Right lobe of liver (tissue), 6 donors: Measurements from ENCODE around the gene TMC6. TPM values are rescaled to one million over a fixed set of nuclear protein-coding genes. Genes with fewer than 3 reads are reported as not detected.

ENCODE experiments used
- ATAC-seq, 4 donors: fragments of 200-7000 bp; cut with Tn5 transposase; one replicate each; pipeline ENCODE4 v1.9.1; 2020; ENCODE audit warnings: mild to moderate bottlenecking in 4 of 4, moderate library complexity in 4 of 4
- DNase-seq, 3 donors: peaks; one replicate each; pipeline ENCODE4 v3.0.0-alpha.2; 2020
- H3K27ac ChIP-seq, 3 donors: fragments of 200-600 bp; one replicate each; pipeline ENCODE4 v1.8.0; 2022
- H3K27me3 ChIP-seq, 2 donors: fragments of 200-600 bp; one replicate each; pipeline ENCODE4 v1.8.0; 2022
- H3K36me3 ChIP-seq, 4 donors: fragments of 200-600 bp; sonication (generic) in 1 of 4; one replicate each; pipeline versions ENCODE4 v1.5.1 to v1.8.0; 2017 to 2022; ENCODE audit warnings: control low read depth in 1 of 4
- H3K4me1 ChIP-seq, 4 donors: fragments of 200-600 bp; sonication (generic) in 1 of 4; one replicate each; pipeline versions ENCODE4 v1.5.1 to v1.8.0; 2017 to 2022; ENCODE audit warnings: control low read depth in 1 of 4
- H3K4me3 ChIP-seq, 3 donors: fragments of 200-600 bp; one replicate each; pipeline ENCODE4 v1.8.0; 2022
- H3K9me3 ChIP-seq, 4 donors: fragments of 200-600 bp; sonication (generic) in 1 of 4; one replicate each; pipeline versions ENCODE4 v1.5.1 to v1.8.0; 2017 to 2022; ENCODE audit warnings: control low read depth in 1 of 4
- CTCF ChIP-seq, 4 donors: fragments of 200-600 bp in 3 of 4; fragments of 450-650 bp in 1 of 4; IDR thresholded peaks; one replicate each; pipeline versions ENCODE4 v1.5.1 to v1.8.0; 2016 to 2022; ENCODE audit warnings: antibody characterized with exemption in 4 of 4, mild to moderate bottlenecking in 2 of 4
- POLR2A ChIP-seq: fragments of 450-650 bp; IDR thresholded peaks from one replicate; pipeline ENCODE4 v1.6.1; 2017; ENCODE audit warnings: antibody characterized with exemption, mild to moderate bottlenecking
- WGBS: methylation state at CpG from one replicate; pipeline ENCODE4 v1.1.6; 2018; ENCODE audit warnings: low coverage, low lambda C conversion rate; ENCODE audit not compliant: insufficient coverage; ENCODE audit errors: missing lambda C conversion rate; 5-methylcytosine and 5-hydroxymethylcytosine counted together
- intact Hi-C, 2 donors: fragments of 100-400 bp; cut with DNase I; formaldehyde crosslinking; loops; one replicate each; pipeline versions ENCODE4 v1.11.2 to v1.14.1; 2022
- total RNA-seq, 6 experiments: library from RNA; depleted of rRNA in 2 of 6; stranded (reverse); fragments of >200 nt in 2 of 6; fragmentation: NEBNext Ultra II Directional in 3 of 6; extraction: Animal tissue kit (Norgen Biotek cat#: 25700) in 3 of 6; gene quantifications; one replicate each; pipeline versions ENCODE4 v1.1.0 to v1.2.4, GENCODE V29; 2016 to 2023
- donor health status: DM: no; HTN: yes; CAD: no.
- donor health status: DM: no; HTN: no; CAD: no.
- donor health status: DM: no; HTN: no; CAD: no.
- donor health status: DM: no; HTN: yes; CAD: no.
- donor health status: DM: no; HTN: yes; CAD: no.

The TMC6 gene
- total RNA-seq, 6 experiments from 2014 or later = 10.9 to 24.7 (median 15.7) TPM

DNA sequence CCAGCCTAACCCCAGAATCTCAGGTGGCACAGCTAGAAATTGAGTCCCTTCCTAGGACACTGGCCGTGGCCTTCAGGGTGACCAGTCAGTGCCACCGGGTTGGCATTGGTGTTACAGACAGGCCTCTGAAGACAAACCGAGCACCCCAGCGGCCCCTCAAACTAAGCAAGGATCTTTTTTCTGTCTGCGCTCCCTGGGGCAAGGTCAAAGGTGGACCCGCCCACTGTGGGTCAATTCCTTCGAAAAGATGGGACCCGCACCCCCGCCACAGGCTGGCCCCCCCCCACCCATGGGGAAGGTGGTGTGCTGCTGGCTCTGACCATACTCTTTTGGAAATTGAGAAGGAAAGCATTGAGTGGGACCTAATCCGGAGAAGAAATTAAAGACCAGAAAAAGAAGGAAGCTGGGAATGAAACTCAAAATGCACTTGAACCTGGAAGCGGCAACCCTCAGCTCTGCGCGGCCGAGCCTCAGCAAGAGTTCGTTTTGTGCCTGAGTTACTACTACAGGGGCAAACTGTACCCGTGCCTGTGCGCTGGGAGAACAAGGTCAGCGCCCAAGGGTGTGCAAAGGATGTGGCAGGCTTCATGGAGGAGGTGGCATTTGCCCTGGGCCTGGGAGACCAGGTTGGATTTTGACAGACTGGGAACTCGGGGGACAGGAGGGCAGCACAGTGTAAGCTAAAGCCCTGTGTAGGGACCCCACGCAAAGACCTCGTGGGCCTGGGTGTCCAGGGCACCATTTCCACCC, 20.4 kb downstream of the TMC6 start:
- no peak overlapping the region for H3K4me3 ChIP-seq
- ATAC-seq (no peak), DNase-seq (no peak)
- no peaks in the 10 kb centered on the region for H3K4me1 ChIP-seq
- intact Hi-C loops = no loop called here
- H3K27ac ChIP-seq = no peak overlapping the region
- H3K36me3 ChIP-seq = peaks cover 0 to 14% (median 4%) of the 10 kb centered on the region in 4 donors
- TF ChIP-seq CTCF (IDR thresholded peaks at IDR 0.05) (no peak), POLR2A (no peak)
- no peaks in the 10 kb centered on the region for H3K9me3 ChIP-seq
- 79% methylated on average over 12 of the region's 21 CpGs for WGBS
- no peaks in the 10 kb centered on the region for H3K27me3 ChIP-seq

DNA sequence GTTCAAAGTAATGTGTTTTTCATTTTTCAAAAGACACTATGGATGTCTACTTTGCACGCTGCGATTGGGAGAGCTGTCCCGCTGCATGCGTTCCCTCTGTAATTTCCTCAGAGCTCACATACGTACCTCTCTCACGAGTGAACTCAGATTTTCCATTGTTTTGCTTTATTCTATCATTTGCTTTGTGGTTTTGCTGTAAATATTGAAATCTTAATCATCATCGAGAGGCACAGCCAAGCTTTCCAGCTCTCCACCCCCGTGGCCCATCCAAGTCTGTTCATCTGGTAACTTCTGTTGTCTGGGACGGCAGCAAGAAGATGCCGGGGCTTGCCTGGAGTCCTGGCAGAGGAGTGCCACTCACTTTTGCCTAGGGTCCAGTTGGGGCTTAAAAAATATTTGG, 21.1 kb downstream of the TMC6 start:
- TF ChIP-seq POLR2A (no peak), CTCF (IDR thresholded peaks at IDR 0.05) (no peak)
- 80% methylated on average over 10 of the region's 10 CpGs for WGBS
- no peak for DNase-seq

DNA sequence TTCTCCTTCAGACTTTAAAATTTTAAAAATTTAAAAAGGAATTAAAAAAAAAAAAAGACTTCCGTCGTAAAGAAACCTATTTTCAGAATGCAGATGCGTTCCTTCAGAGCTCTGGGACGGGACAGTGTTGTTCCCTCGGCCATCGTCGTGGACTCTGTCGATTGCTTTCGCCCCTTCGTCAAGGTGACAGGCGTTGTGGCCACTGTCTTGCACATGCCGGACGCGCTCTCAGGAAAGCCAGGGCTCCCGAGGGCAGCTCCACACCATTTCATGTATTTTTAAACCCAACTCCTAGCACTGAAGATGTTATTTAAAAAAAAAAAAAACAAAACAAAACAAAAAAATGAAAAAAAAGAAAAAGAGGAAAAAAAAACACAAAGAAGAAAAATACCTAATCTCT, 22.3 kb downstream of the TMC6 start:
- 80% methylated on average over 15 of the region's 15 CpGs for WGBS

More for the DNA sequence above, 21.1 kb downstream of the TMC6 start:
- Histone ChIP-seq H3K4me1 (no peaks in the 10 kb centered on the region), H3K27me3 (no peaks in the 10 kb centered on the region), H3K36me3 (peaks cover 0 to 14% (median 4%) of the 10 kb centered on the region in 4 donors), H3K27ac (no peak overlapping the region), H3K4me3 (no peak overlapping the region), H3K9me3 (no peaks in the 10 kb centered on the region)
- intact Hi-C loops = no loop called here
- no peak for ATAC-seq

GRCh38 chr17:78105551-78105950, 23.0 kb downstream of the TMC6 start:
- Histone ChIP-seq H3K4me1 (no peaks in the 10 kb centered on the region), H3K4me3 (no peak overlapping the region), H3K27ac (no peak overlapping the region), H3K36me3 (peaks cover 0 to 12% (median 4%) of the 10 kb centered on the region in 4 donors), H3K9me3 (no peaks in the 10 kb centered on the region), H3K27me3 (no peaks in the 10 kb centered on the region)
- ATAC-seq (no peak), DNase-seq (no peak)
- TF ChIP-seq CTCF (IDR thresholded peaks at IDR 0.05) = no peak
- TF ChIP-seq POLR2A = no peak
- intact Hi-C loops = no loop called here
- 73% methylated on average over 13 of the region's 13 CpGs for WGBS

More for the DNA sequence above, 22.3 kb downstream of the TMC6 start:
- intact Hi-C loops = no loop called here
- H3K4me3 ChIP-seq = no peak overlapping the region
- H3K27ac ChIP-seq = no peak overlapping the region
- H3K4me1 ChIP-seq = no peaks in the 10 kb centered on the region
- H3K9me3 ChIP-seq = no peaks in the 10 kb centered on the region
- H3K27me3 ChIP-seq = no peaks in the 10 kb centered on the region
- DNase-seq = no peak
- no peak for TF ChIP-seq CTCF (IDR thresholded peaks at IDR 0.05)
- TF ChIP-seq POLR2A = no peak
- H3K36me3 ChIP-seq = peaks cover 0 to 12% (median 4%) of the 10 kb centered on the region in 4 donors
- ATAC-seq = no peak
